ENCODE results near the gene PLIN4. TPM values are rescaled to one million over a fixed set of nuclear protein-coding genes. Genes with fewer than 3 reads are reported as not detected.

PLIN4 gene
- total RNA-seq, 5 donors from 2014 or later (not counting 1 experiment from before 2014, with no cell fraction given), result 0.06 to 0.16 (median 0.15) TPM; not detected in 2

GRCh38 chr19:4516199-4516938 lies 1.9 kb downstream of the PLIN4 start:
- no peaks in the 10 kb centered on the region for H3K9me3 Mint-ChIP-seq
- no peak overlapping the region for H3K27ac Mint-ChIP-seq
- no peaks in the 10 kb centered on the region for H3K36me3 ChIP-seq (ENCODE audit: control insufficient read depth in 2 of 2, extremely low read depth in 1 of 2, insufficient read depth in 1 of 2, low read length in 1 of 2)
- H3K4me1 ChIP-seq (ENCODE audit: control insufficient read depth in 1 of 2, extremely low read depth in 1 of 2, insufficient read depth in 2 of 2, low read length in 2 of 2), result no peaks in the 10 kb centered on the region
- H3K27me3 ChIP-seq (replicated peaks in 1 of 2; ENCODE audit: control insufficient read depth in 2 of 2, extremely low read depth in 1 of 2, insufficient read depth in 2 of 2, low read length in 1 of 2), result peaks cover 0 to 35% of the 10 kb centered on the region in 2 experiments
- H3K27me3 Mint-ChIP-seq, result peaks cover 0 to 17% of the 10 kb centered on the region in 2 donors
- H3K27ac ChIP-seq (ENCODE audit: low read length), result no peak overlapping the region
- H3K4me1 Mint-ChIP-seq, result no peaks in the 10 kb centered on the region
- ChIA-PET POLR2A (no interaction called here), CTCF (no interaction called here)
- no peak for ATAC-seq (replicated peaks in 1 of 4)
- H3K9me3 ChIP-seq, result no peaks in the 10 kb centered on the region
- no peak for DNase-seq
- 53% methylated on average over 5 of the region's 14 CpGs for WGBS (ENCODE audit: insufficient coverage)
- H3K4me3 ChIP-seq (ENCODE audit: control insufficient read depth in 1 of 2, extremely low read depth in 1 of 2, low read length in 1 of 2), result no peak overlapping the region
- H3K4me3 Mint-ChIP-seq, result no peak overlapping the region
- no peaks in the 10 kb centered on the region for H3K36me3 Mint-ChIP-seq

GRCh38 chr19:4515732-4516131 lies 2.6 kb downstream of the PLIN4 start:
- ChIA-PET POLR2A (no interaction called here), CTCF (no interaction called here)
- ATAC-seq (replicated peaks in 1 of 4), result no peak

GRCh38 chr19:4513248-4513647 lies 5.0 kb downstream of the PLIN4 start:
- ChIA-PET CTCF (no interaction called here), POLR2A (no interaction called here)
- Histone ChIP-seq H3K27ac (ENCODE audit: low read length) (no peak overlapping the region), H3K36me3 (ENCODE audit: control insufficient read depth in 2 of 2, extremely low read depth in 1 of 2, insufficient read depth in 1 of 2, low read length in 1 of 2) (no peaks in the 10 kb centered on the region), H3K27me3 (replicated peaks in 1 of 2; ENCODE audit: control insufficient read depth in 2 of 2, extremely low read depth in 1 of 2, insufficient read depth in 2 of 2, low read length in 1 of 2) (peaks cover 0 to 20% of the 10 kb centered on the region in 2 experiments), H3K4me3 (ENCODE audit: control insufficient read depth in 1 of 2, extremely low read depth in 1 of 2, low read length in 1 of 2) (no peak overlapping the region), H3K9me3 (no peaks in the 10 kb centered on the region), H3K4me1 (ENCODE audit: control insufficient read depth in 1 of 2, extremely low read depth in 1 of 2, insufficient read depth in 2 of 2, low read length in 2 of 2) (no peaks in the 10 kb centered on the region)
- no peak overlapping the region for H3K4me3 Mint-ChIP-seq
- no peak overlapping the region for H3K27ac Mint-ChIP-seq
- no peaks in the 10 kb centered on the region for H3K4me1 Mint-ChIP-seq
- DNase-seq (no peak), ATAC-seq (replicated peaks in 1 of 4) (no peak)
- 88% methylated on average over 17 of the region's 17 CpGs for WGBS (ENCODE audit: insufficient coverage)
- H3K27me3 Mint-ChIP-seq, result peaks cover 0 to 3% of the 10 kb centered on the region in 2 donors
- no peaks in the 10 kb centered on the region for H3K9me3 Mint-ChIP-seq
- no peaks in the 10 kb centered on the region for H3K36me3 Mint-ChIP-seq

More at GRCh38 chr19:4515732-4516131, 2.6 kb downstream of the PLIN4 start:
- no peak for DNase-seq
- Mint-ChIP-seq H3K9me3 (no peaks in the 10 kb centered on the region), H3K27me3 (peaks cover 0 to 14% of the 10 kb centered on the region in 2 donors), H3K4me3 (no peak overlapping the region), H3K27ac (no peak overlapping the region), H3K36me3 (no peaks in the 10 kb centered on the region), H3K4me1 (no peaks in the 10 kb centered on the region)
- 88% methylated on average over 1 of the region's 5 CpGs for WGBS (ENCODE audit: insufficient coverage)
- Histone ChIP-seq H3K36me3 (ENCODE audit: control insufficient read depth in 2 of 2, extremely low read depth in 1 of 2, insufficient read depth in 1 of 2, low read length in 1 of 2) (no peaks in the 10 kb centered on the region), H3K4me1 (ENCODE audit: control insufficient read depth in 1 of 2, extremely low read depth in 1 of 2, insufficient read depth in 2 of 2, low read length in 2 of 2) (no peaks in the 10 kb centered on the region), H3K9me3 (no peaks in the 10 kb centered on the region), H3K27me3 (replicated peaks in 1 of 2; ENCODE audit: control insufficient read depth in 2 of 2, extremely low read depth in 1 of 2, insufficient read depth in 2 of 2, low read length in 1 of 2) (peaks cover 0 to 31% of the 10 kb centered on the region in 2 experiments), H3K4me3 (ENCODE audit: control insufficient read depth in 1 of 2, extremely low read depth in 1 of 2, low read length in 1 of 2) (no peak overlapping the region), H3K27ac (ENCODE audit: low read length) (no peak overlapping the region)

GRCh38 chr19:4512070-4512469 lies 6.2 kb downstream of the PLIN4 start:
- no peak overlapping the region for H3K4me3 ChIP-seq (ENCODE audit: control insufficient read depth in 1 of 2, extremely low read depth in 1 of 2, low read length in 1 of 2)
- no peak for ATAC-seq (replicated peaks in 1 of 4)
- peaks cover 0 to under 1% of the 10 kb centered on the region in 2 donors for H3K27me3 Mint-ChIP-seq
- H3K27ac ChIP-seq (ENCODE audit: low read length), result no peak overlapping the region
- no peak for DNase-seq
- H3K27ac Mint-ChIP-seq, result no peak overlapping the region
- no peaks in the 10 kb centered on the region for H3K36me3 Mint-ChIP-seq
- H3K9me3 ChIP-seq, result no peaks in the 10 kb centered on the region
- WGBS (ENCODE audit: insufficient coverage), result 89% methylated on average over 17 of the region's 17 CpGs
- H3K4me3 Mint-ChIP-seq, result no peak overlapping the region
- H3K36me3 ChIP-seq (ENCODE audit: control insufficient read depth in 2 of 2, extremely low read depth in 1 of 2, insufficient read depth in 1 of 2, low read length in 1 of 2), result no peaks in the 10 kb centered on the region
- ChIA-PET CTCF (no interaction called here), POLR2A (no interaction called here)
- no peaks in the 10 kb centered on the region for H3K4me1 Mint-ChIP-seq
- H3K9me3 Mint-ChIP-seq, result no peaks in the 10 kb centered on the region
- H3K27me3 ChIP-seq (replicated peaks in 1 of 2; ENCODE audit: control insufficient read depth in 2 of 2, extremely low read depth in 1 of 2, insufficient read depth in 2 of 2, low read length in 1 of 2), result peaks cover 0 to 12% of the 10 kb centered on the region in 2 experiments
- no peaks in the 10 kb centered on the region for H3K4me1 ChIP-seq (ENCODE audit: control insufficient read depth in 1 of 2, extremely low read depth in 1 of 2, insufficient read depth in 2 of 2, low read length in 2 of 2)

- ChIA-PET POLR2A (no interaction called here), CTCF (no interaction called here)
- no peak overlapping the region for H3K4me3 ChIP-seq (ENCODE audit: control insufficient read depth in 1 of 2, extremely low read depth in 1 of 2, low read length in 1 of 2)
- H3K4me1 Mint-ChIP-seq, result no peaks in the 10 kb centered on the region
- H3K9me3 Mint-ChIP-seq, result no peaks in the 10 kb centered on the region
- H3K27ac Mint-ChIP-seq, result no peak overlapping the region
- H3K27me3 Mint-ChIP-seq, result no peaks in the 10 kb centered on the region
- no peaks in the 10 kb centered on the region for H3K36me3 ChIP-seq (ENCODE audit: control insufficient read depth in 2 of 2, extremely low read depth in 1 of 2, insufficient read depth in 1 of 2, low read length in 1 of 2)
- no peak for ATAC-seq (replicated peaks in 1 of 4)
- no peak overlapping the region for H3K27ac ChIP-seq (ENCODE audit: low read length)
- no peaks in the 10 kb centered on the region for H3K4me1 ChIP-seq (ENCODE audit: control insufficient read depth in 1 of 2, extremely low read depth in 1 of 2, insufficient read depth in 2 of 2, low read length in 2 of 2)
- H3K4me3 Mint-ChIP-seq, result no peak overlapping the region
- no peaks in the 10 kb centered on the region for H3K9me3 ChIP-seq
- peaks cover 4% of the 10 kb centered on the region for H3K36me3 Mint-ChIP-seq
- no peak for DNase-seq
- H3K27me3 ChIP-seq (replicated peaks in 1 of 2; ENCODE audit: control insufficient read depth in 2 of 2, extremely low read depth in 1 of 2, insufficient read depth in 2 of 2, low read length in 1 of 2), result peaks cover 0 to 8% of the 10 kb centered on the region in 2 experiments
- WGBS (ENCODE audit: insufficient coverage), result 82% methylated on average over 27 of the region's 27 CpGs
Observed at GRCh38 chr19:4511300-4512054, 6.8 kb downstream of the PLIN4 start.

- POLR2A ChIA-PET, result no interaction called here
- no peaks in the 10 kb centered on the region for H3K4me1 Mint-ChIP-seq
- no peak for DNase-seq
Observed at GRCh38 chr19:4510435-4511255, 7.6 kb downstream of the PLIN4 start.

More at GRCh38 chr19:4510435-4511255, 7.6 kb downstream of the PLIN4 start:
- Mint-ChIP-seq H3K4me3 (no peak overlapping the region), H3K36me3 (peaks cover 11% of the 10 kb centered on the region), H3K9me3 (no peaks in the 10 kb centered on the region), H3K27me3 (no peaks in the 10 kb centered on the region), H3K27ac (no peak overlapping the region)
- Histone ChIP-seq H3K9me3 (no peaks in the 10 kb centered on the region), H3K4me1 (ENCODE audit: control insufficient read depth in 1 of 2, extremely low read depth in 1 of 2, insufficient read depth in 2 of 2, low read length in 2 of 2) (no peaks in the 10 kb centered on the region), H3K27me3 (replicated peaks in 1 of 2; ENCODE audit: control insufficient read depth in 2 of 2, extremely low read depth in 1 of 2, insufficient read depth in 2 of 2, low read length in 1 of 2) (peaks cover 0 to 7% of the 10 kb centered on the region in 2 experiments), H3K4me3 (ENCODE audit: control insufficient read depth in 1 of 2, extremely low read depth in 1 of 2, low read length in 1 of 2) (no peak overlapping the region), H3K27ac (ENCODE audit: low read length) (no peak overlapping the region), H3K36me3 (ENCODE audit: control insufficient read depth in 2 of 2, extremely low read depth in 1 of 2, insufficient read depth in 1 of 2, low read length in 1 of 2) (peaks cover 0 to 4% of the 10 kb centered on the region in 2 donors)
- CTCF ChIA-PET, result no interaction called here
- WGBS (ENCODE audit: insufficient coverage), result 86% methylated on average over 37 of the region's 37 CpGs
- no peak for ATAC-seq (replicated peaks in 1 of 4)

All from T-cell (primary cell).